DND-41 (cell line): ENCODE data around the gene PPM1E.

Experiments
- CTCF ChIP-seq: IDR thresholded peaks from 2 replicates; pipeline ENCODE4 v1.5.1; 2012; ENCODE audit warnings: borderline replicate concordance, low read length, moderate library complexity, mild to moderate bottlenecking; ENCODE audit not compliant: poor library complexity, severe bottlenecking; ENCODE audit errors: extremely low read depth
- EZH2 ChIP-seq: IDR thresholded peaks from 3 replicates; pipeline ENCODE4 v1.6.1; 2012; ENCODE audit warnings: borderline replicate concordance, low read depth, mild to moderate bottlenecking, moderate library complexity, low read length, inconsistent platforms; ENCODE audit not compliant: severe bottlenecking

- TF ChIP-seq EZH2, result no peak
- TF ChIP-seq CTCF, result no peak
Measured at GRCh38 chr17:58806046-58806445, 50.4 kb downstream of the PPM1E start.
